HG03439 (cell line): Measurements from ENCODE around the gene ALG10B.

Experiments
- ATAC-seq: cut with Tn5 transposase; IDR thresholded peaks from one replicate; pipeline ENCODE4 v1.9.1; 2021; ENCODE audit warnings: mild to moderate bottlenecking, moderate library complexity; ENCODE audit not compliant: unreplicated experiment

ALG10B gene

GRCh38 chr12:38374751-38375150 lies 58.2 kb downstream of the ALG10B start:
- ATAC-seq, result no peak
